ENCODE measurements around the gene THSD4.

THSD4 gene

DNA sequence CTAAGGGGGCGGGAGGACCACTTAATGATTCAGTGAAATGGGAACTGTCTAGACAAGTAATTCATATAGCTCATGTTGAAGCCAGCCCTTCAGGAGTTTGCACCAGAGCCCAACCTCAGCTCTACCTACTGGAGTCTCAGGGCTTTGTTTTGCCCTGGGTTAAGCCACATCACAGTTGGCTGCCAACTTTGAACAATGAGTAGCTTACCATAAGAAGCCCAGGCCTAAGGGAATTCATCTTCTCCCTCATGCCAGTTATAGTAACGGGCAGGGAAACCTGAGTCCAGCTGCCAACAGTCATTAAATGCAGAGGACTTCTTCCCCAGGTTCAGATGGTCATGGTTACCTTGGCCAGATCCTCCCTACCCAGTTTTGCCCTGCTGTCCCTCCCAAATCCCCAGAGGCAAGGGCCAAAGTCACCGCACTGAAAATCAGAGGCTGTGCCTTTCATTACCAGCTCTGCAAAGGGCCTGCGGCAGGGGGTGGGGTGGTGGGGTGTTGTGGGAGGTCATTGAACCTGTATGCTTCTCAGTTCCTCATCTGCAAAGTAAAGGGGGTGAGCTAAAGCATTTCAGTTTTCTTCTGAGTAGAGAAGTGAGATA is 392.9 kb downstream of the THSD4 start:
- no peak overlapping the region for H3K4me2 ChIP-seq (ENCODE audit: low read depth, low read length, poor library complexity, severe bottlenecking)
- H4K20me1 ChIP-seq (ENCODE audit: insufficient read depth, low read length, poor library complexity, severe bottlenecking), result no peaks in the 10 kb centered on the region
- no peaks in the 10 kb centered on the region for H3K27me3 ChIP-seq (ENCODE audit: insufficient read depth, low read length, poor library complexity, severe bottlenecking)
- TF ChIP-seq, protein P1, sequence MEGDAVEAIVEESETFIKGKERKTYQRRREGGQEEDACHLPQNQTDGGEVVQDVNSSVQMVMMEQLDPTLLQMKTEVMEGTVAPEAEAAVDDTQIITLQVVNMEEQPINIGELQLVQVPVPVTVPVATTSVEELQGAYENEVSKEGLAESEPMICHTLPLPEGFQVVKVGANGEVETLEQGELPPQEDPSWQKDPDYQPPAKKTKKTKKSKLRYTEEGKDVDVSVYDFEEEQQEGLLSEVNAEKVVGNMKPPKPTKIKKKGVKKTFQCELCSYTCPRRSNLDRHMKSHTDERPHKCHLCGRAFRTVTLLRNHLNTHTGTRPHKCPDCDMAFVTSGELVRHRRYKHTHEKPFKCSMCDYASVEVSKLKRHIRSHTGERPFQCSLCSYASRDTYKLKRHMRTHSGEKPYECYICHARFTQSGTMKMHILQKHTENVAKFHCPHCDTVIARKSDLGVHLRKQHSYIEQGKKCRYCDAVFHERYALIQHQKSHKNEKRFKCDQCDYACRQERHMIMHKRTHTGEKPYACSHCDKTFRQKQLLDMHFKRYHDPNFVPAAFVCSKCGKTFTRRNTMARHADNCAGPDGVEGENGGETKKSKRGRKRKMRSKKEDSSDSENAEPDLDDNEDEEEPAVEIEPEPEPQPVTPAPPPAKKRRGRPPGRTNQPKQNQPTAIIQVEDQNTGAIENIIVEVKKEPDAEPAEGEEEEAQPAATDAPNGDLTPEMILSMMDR (conservative IDR thresholded peaks at IDR 0.05; ENCODE audit: low read length), result no peak
- no peak for TF ChIP-seq EZH2phosphoT487 (IDR thresholded peaks at IDR 0.05; ENCODE audit: borderline replicate concordance)
- no peak overlapping the region for H2AFZ ChIP-seq (ENCODE audit: low read length)
- no peaks in the 10 kb centered on the region for H3K9me3 ChIP-seq (ENCODE audit: insufficient read depth, low read depth, low read length)
- H3K79me2 ChIP-seq (ENCODE audit: insufficient read depth, low read length), result no peaks in the 10 kb centered on the region
- H3F3A ChIP-seq (ENCODE audit: low read depth), result no peaks in the 10 kb centered on the region
- no peak overlapping the region for H3K9ac ChIP-seq (ENCODE audit: low read depth, low read length, poor library complexity, severe bottlenecking)
- H3K4me1 ChIP-seq (ENCODE audit: insufficient read depth, low read length, poor library complexity, severe bottlenecking), result no peaks in the 10 kb centered on the region
- H3K36me3 ChIP-seq (ENCODE audit: insufficient read depth, low read length), result no peaks in the 10 kb centered on the region
- H3K4me3 ChIP-seq (ENCODE audit: low read length, poor library complexity, severe bottlenecking), result no peak overlapping the region
- no peaks in the 10 kb centered on the region for H3K9me2 ChIP-seq (replicated peaks; ENCODE audit: low read depth, low read length)

DNA sequence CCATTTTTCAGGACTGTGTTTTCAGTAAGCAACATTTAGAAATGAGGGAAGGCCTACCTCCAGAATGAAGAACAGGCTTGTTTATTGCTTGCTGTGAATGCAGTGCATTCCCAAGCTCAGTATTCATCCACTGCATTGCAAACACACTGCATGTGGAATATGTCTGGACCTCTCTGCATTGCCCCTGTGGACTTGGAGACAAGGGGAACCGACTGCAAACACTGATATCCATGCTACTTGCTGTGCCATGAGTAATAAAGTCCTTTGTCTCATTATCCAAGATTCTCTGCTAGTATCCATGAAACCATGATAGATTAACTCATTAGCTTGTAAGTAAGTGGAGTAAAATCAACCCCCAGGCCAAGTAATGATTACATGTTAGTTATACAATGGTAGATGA is 393.9 kb downstream of the THSD4 start:
- Histone ChIP-seq H3K27me3 (ENCODE audit: insufficient read depth, low read length, poor library complexity, severe bottlenecking) (no peaks in the 10 kb centered on the region), H3K4me3 (ENCODE audit: low read length, poor library complexity, severe bottlenecking) (no peak overlapping the region), H3K4me2 (ENCODE audit: low read depth, low read length, poor library complexity, severe bottlenecking) (no peak overlapping the region), H3K79me2 (ENCODE audit: insufficient read depth, low read length) (no peaks in the 10 kb centered on the region), H3K4me1 (ENCODE audit: insufficient read depth, low read length, poor library complexity, severe bottlenecking) (no peaks in the 10 kb centered on the region), H3K9me2 (replicated peaks; ENCODE audit: low read depth, low read length) (no peaks in the 10 kb centered on the region), H3K36me3 (ENCODE audit: insufficient read depth, low read length) (no peaks in the 10 kb centered on the region), H3F3A (ENCODE audit: low read depth) (no peaks in the 10 kb centered on the region), H2AFZ (ENCODE audit: low read length) (no peak overlapping the region), H3K9ac (ENCODE audit: low read depth, low read length, poor library complexity, severe bottlenecking) (no peak overlapping the region), H4K20me1 (ENCODE audit: insufficient read depth, low read length, poor library complexity, severe bottlenecking) (no peaks in the 10 kb centered on the region), H3K9me3 (ENCODE audit: insufficient read depth, low read depth, low read length) (no peaks in the 10 kb centered on the region)
- TF ChIP-seq, protein P1 (conservative IDR thresholded peaks at IDR 0.05; ENCODE audit: low read length), result no peak
- no peak for TF ChIP-seq EZH2phosphoT487 (IDR thresholded peaks at IDR 0.05; ENCODE audit: borderline replicate concordance)

DNA sequence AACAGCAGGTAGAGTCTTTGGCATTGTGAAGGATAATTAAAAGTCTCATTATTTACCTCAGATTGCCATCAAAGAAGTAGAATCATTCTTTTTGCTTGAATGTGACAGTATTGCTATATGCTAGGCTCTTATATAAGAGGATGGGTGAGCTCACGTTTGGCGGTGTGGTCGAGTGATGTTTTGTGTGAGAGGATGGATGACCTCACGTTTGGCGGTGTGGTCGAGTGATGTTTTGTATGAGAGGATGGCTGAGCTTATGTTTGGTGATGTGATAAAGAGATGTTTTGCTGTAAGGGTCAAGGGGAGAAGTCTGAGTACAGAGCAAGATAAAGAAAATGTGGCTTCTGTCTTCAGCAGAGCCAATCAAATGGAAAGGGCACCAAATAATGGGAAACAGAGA is 395.5 kb downstream of the THSD4 start:
- Histone ChIP-seq H3K9me3 (ENCODE audit: insufficient read depth, low read depth, low read length) (no peaks in the 10 kb centered on the region), H3K4me1 (ENCODE audit: insufficient read depth, low read length, poor library complexity, severe bottlenecking) (no peaks in the 10 kb centered on the region), H3K9me2 (replicated peaks; ENCODE audit: low read depth, low read length) (no peaks in the 10 kb centered on the region), H3K9ac (ENCODE audit: low read depth, low read length, poor library complexity, severe bottlenecking) (no peak overlapping the region), H3F3A (ENCODE audit: low read depth) (no peaks in the 10 kb centered on the region), H4K20me1 (ENCODE audit: insufficient read depth, low read length, poor library complexity, severe bottlenecking) (no peaks in the 10 kb centered on the region), H3K79me2 (ENCODE audit: insufficient read depth, low read length) (no peaks in the 10 kb centered on the region), H2AFZ (ENCODE audit: low read length) (no peak overlapping the region), H3K27me3 (ENCODE audit: insufficient read depth, low read length, poor library complexity, severe bottlenecking) (no peaks in the 10 kb centered on the region), H3K36me3 (ENCODE audit: insufficient read depth, low read length) (no peaks in the 10 kb centered on the region), H3K4me2 (ENCODE audit: low read depth, low read length, poor library complexity, severe bottlenecking) (no peak overlapping the region), H3K4me3 (ENCODE audit: low read length, poor library complexity, severe bottlenecking) (no peak overlapping the region)
- no peak for TF ChIP-seq EZH2phosphoT487 (IDR thresholded peaks at IDR 0.05; ENCODE audit: borderline replicate concordance)
- TF ChIP-seq, protein P1 (conservative IDR thresholded peaks at IDR 0.05; ENCODE audit: low read length), result no peak

All from Loucy (cell line).